Measurements from ENCODE around the gene RBM44.

The RBM44 gene

DNA sequence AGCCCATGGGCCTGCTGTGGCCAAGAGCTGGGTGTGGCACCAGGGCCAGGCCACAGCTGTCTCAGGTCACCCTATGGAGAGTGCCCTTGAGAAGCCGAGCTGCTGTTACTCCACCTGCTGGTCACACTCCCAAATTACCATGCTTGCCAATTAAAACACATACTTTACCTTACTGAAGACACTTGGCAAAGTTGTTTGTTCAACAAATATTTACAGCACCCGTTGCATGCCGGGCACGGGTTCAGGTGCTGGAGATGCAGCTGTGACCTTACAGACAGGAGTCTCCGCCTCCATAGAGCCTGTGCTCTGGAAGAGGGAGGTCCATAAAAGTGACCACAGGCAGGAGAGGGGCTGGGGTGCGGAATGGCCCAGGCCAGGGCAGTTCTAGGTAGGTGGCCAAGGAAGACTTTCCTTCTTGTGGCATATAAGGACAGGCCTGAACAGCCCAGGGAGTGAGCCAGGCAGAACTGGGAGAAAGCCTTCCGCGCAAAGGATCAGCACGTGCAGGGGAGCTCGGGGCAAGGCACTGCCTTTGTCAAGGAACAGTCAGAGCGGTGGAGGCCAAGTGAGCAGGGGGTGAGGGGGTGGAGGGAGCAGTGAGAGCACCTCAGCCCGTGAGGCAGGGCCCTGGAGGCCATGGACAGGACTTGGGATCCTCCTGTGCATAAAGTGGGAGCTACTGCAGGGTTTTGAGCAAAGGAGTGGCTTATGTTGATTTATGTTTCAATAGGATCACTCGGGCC, 23.6 kb upstream of the RBM44 start:
- H3K9me3 ChIP-seq (ENCODE audit: control insufficient read depth, insufficient read depth, low read depth, low read length) = no peaks in the 10 kb centered on the region
- CTCF ChIA-PET = interaction anchor here (0.6 to 2.8 kb wide), 21 partner anchors 9 to 706 kb away, joined by 3 to 11 read pairs (median 3); no protein-coding TSS in a partner anchor
- H3K27ac ChIP-seq (ENCODE audit: extremely low read depth, low read depth, low read length) = no peak overlapping the region
- TF ChIP-seq, protein P1, sequence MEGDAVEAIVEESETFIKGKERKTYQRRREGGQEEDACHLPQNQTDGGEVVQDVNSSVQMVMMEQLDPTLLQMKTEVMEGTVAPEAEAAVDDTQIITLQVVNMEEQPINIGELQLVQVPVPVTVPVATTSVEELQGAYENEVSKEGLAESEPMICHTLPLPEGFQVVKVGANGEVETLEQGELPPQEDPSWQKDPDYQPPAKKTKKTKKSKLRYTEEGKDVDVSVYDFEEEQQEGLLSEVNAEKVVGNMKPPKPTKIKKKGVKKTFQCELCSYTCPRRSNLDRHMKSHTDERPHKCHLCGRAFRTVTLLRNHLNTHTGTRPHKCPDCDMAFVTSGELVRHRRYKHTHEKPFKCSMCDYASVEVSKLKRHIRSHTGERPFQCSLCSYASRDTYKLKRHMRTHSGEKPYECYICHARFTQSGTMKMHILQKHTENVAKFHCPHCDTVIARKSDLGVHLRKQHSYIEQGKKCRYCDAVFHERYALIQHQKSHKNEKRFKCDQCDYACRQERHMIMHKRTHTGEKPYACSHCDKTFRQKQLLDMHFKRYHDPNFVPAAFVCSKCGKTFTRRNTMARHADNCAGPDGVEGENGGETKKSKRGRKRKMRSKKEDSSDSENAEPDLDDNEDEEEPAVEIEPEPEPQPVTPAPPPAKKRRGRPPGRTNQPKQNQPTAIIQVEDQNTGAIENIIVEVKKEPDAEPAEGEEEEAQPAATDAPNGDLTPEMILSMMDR (tag by site-specific recombination; IDR thresholded peaks at IDR 0.05) = peak; percentile 30; the same call in 1 of the 2 replicates
- no peak for TF ChIP-seq ZSCAN30 (tag by site-specific recombination; IDR thresholded peaks at IDR 0.05)
- no peak overlapping the region for H3K4me3 ChIP-seq (ENCODE audit: low read depth, low read length)
- POLR2A ChIA-PET = interaction anchor here (0.6 kb wide), 1 partner anchor 10 kb away, joined by 16 read pairs; no protein-coding TSS in a partner anchor
- no peaks in the 10 kb centered on the region for H3K4me1 ChIP-seq (ENCODE audit: control insufficient read depth, insufficient read depth, low read length)
- peaks cover 7 to 60% of the 10 kb centered on the region in 2 experiments; a peak in 2 of 3 replicates for H3K36me3 ChIP-seq (ENCODE audit: control insufficient read depth in 2 of 2, insufficient read depth in 1 of 2, low read length in 2 of 2)

DNA sequence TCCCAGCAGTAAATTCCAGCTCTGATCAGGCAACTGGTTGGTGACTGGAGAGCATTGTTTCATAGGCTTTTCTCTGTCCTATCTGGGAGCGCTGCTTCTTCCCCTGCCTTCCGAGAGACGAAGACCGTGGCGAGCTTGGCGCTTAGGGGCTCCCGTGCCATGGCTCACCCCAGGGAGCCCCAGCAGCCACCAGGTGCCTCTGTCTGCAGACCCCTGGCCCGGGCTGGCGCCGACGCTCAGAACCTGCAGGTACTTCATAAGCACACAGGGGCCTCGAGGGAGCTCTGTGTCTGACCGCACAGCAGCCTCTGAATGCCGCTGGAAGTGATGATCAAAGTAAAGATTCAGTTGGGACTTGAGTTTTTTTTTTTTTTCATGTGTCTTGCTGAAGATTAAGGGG, 19.1 kb upstream of the RBM44 start:
- Histone ChIP-seq H3K27ac (ENCODE audit: extremely low read depth, low read depth, low read length) (no peak overlapping the region), H3K9me3 (ENCODE audit: control insufficient read depth, insufficient read depth, low read depth, low read length) (no peaks in the 10 kb centered on the region), H3K4me3 (ENCODE audit: low read depth, low read length) (no peak overlapping the region), H3K36me3 (ENCODE audit: control insufficient read depth in 2 of 2, insufficient read depth in 1 of 2, low read length in 2 of 2) (peaks cover 7 to 67% of the 10 kb centered on the region in 2 experiments; a peak in 2 of 3 replicates), H3K4me1 (ENCODE audit: control insufficient read depth, insufficient read depth, low read length) (no peaks in the 10 kb centered on the region)
- ChIA-PET CTCF (interaction anchor here (0.5 to 0.7 kb wide), 6 partner anchors 48 to 503 kb away, joined by 3 to 7 read pairs (median 4); no protein-coding TSS in a partner anchor), POLR2A (no interaction called here)
- TF ChIP-seq ZNF133 (tag by site-specific recombination; IDR thresholded peaks at IDR 0.05) (no peak), ZNF529 (tag by site-specific recombination; IDR thresholded peaks at IDR 0.05; ENCODE audit: insufficient replicate concordance) (no peak), ZBTB21 (tag by site-specific recombination; IDR thresholded peaks at IDR 0.05) (no peak), ZNF214 (tag by site-specific recombination; IDR thresholded peaks at IDR 0.05; ENCODE audit: borderline replicate concordance) (no peak), HOXA7 (CRISPR knock-in tag; IDR thresholded peaks at IDR 0.05; ENCODE audit: borderline replicate concordance) (no peak), ZNF132 (tag by site-specific recombination; IDR thresholded peaks at IDR 0.05; ENCODE audit: borderline replicate concordance) (no peak)

DNA sequence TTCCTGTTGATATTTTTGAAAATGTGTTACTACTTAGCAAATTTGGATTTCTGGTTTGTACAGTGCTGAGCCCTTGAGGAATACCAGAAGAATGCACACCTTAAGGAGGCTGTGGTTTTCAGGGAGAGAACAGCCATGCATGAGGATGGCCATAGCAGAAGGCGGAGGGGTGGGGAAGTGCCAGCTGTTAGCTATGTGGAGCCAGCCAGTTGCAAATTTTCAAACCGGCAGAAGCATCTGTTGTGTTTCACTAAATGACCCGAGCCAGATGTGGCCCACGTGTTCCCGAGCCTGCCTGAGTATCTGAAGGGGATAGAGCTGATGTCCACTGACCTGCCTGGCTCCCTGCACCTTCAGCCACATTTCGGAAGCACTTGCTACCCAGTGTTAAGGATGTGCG, 16.4 kb upstream of the RBM44 start:
- Histone ChIP-seq H3K27ac (ENCODE audit: extremely low read depth, low read depth, low read length) (no peak overlapping the region), H3K4me3 (ENCODE audit: low read depth, low read length) (no peak overlapping the region), H3K36me3 (ENCODE audit: control insufficient read depth in 2 of 2, insufficient read depth in 1 of 2, low read length in 2 of 2) (peaks cover 3 to 44% of the 10 kb centered on the region in 2 experiments; a peak in 1 of 3 replicates), H3K4me1 (ENCODE audit: control insufficient read depth, insufficient read depth, low read length) (no peaks in the 10 kb centered on the region), H3K9me3 (ENCODE audit: control insufficient read depth, insufficient read depth, low read depth, low read length) (no peaks in the 10 kb centered on the region)
- ChIA-PET CTCF (interaction anchor here (0.6 to 1.1 kb wide), 2 partner anchors 210 to 511 kb away, joined by 3 to 10 read pairs; no protein-coding TSS in a partner anchor), POLR2A (no interaction called here)
- TF ChIP-seq KLF16 (tag by site-specific recombination; IDR thresholded peaks at IDR 0.05) = no peak
- TF ChIP-seq ZFP69B (tag by site-specific recombination; IDR thresholded peaks at IDR 0.05) = no peak
- TF ChIP-seq ZNF670 (tag by site-specific recombination; IDR thresholded peaks at IDR 0.05; ENCODE audit: low read depth) = no peak
- TF ChIP-seq, protein P2, sequence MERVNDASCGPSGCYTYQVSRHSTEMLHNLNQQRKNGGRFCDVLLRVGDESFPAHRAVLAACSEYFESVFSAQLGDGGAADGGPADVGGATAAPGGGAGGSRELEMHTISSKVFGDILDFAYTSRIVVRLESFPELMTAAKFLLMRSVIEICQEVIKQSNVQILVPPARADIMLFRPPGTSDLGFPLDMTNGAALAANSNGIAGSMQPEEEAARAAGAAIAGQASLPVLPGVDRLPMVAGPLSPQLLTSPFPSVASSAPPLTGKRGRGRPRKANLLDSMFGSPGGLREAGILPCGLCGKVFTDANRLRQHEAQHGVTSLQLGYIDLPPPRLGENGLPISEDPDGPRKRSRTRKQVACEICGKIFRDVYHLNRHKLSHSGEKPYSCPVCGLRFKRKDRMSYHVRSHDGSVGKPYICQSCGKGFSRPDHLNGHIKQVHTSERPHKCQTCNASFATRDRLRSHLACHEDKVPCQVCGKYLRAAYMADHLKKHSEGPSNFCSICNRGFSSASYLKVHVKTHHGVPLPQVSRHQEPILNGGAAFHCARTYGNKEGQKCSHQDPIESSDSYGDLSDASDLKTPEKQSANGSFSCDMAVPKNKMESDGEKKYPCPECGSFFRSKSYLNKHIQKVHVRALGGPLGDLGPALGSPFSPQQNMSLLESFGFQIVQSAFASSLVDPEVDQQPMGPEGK (tag by site-specific recombination; IDR thresholded peaks at IDR 0.05) = no peak
- TF ChIP-seq MYNN (tag by site-specific recombination; IDR thresholded peaks at IDR 0.05; ENCODE audit: borderline replicate concordance) = no peak
- TF ChIP-seq KLF8 (tag by site-specific recombination; IDR thresholded peaks at IDR 0.05) = no peak
- TF ChIP-seq, protein P3, sequence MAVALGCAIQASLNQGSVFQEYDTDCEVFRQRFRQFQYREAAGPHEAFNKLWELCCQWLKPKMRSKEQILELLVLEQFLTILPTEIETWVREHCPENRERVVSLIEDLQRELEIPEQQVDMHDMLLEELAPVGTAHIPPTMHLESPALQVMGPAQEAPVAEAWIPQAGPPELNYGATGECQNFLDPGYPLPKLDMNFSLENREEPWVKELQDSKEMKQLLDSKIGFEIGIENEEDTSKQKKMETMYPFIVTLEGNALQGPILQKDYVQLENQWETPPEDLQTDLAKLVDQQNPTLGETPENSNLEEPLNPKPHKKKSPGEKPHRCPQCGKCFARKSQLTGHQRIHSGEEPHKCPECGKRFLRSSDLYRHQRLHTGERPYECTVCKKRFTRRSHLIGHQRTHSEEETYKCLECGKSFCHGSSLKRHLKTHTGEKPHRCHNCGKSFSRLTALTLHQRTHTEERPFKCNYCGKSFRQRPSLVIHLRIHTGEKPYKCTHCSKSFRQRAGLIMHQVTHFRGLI (tag by site-specific recombination; IDR thresholded peaks at IDR 0.05) = no peak

Measured in HEK293 (cell line).